CD4-positive, alpha-beta T cell treated with Interleukin-6 for 4 hours (primary cell): ENCODE data around the gene ZIC2.

Experiments used
- DNase-seq: peaks from one replicate; pipeline ENCODE4 v3.0.0-alpha.2; 2020; ENCODE audit warnings: mixed read lengths

The ZIC2 gene

DNA sequence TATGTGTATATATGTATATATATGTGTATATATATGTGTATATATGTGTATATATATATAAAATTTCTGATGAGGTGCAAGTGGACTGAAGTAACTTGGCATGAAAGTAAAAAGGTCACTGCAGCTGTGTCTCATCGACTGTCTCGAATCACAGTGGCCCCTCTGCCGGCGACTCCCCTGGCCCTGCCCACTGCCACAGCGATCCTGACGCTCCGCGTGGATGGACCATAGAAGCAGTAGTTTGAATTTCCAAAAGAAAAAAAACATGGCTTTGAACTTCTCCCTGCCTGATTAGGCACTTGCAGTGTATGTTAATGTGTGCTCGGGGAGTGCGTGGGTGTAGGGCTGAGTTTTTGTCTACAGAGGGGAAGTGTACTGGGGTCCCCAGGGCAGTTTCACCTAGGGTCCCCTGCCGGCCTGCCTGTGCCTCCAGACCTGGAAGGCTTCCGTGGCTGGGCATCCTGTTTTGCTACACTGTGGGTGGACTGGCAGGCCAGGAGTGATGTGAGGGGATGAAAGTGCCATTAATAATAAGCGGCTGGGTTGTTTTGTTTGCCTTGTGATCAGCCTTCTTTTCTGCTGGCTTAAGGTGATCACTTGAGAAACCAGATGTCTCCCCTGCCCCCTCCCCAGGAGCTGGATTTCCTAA, 20.8 kb upstream of the ZIC2 start:
- no peak for DNase-seq

DNA sequence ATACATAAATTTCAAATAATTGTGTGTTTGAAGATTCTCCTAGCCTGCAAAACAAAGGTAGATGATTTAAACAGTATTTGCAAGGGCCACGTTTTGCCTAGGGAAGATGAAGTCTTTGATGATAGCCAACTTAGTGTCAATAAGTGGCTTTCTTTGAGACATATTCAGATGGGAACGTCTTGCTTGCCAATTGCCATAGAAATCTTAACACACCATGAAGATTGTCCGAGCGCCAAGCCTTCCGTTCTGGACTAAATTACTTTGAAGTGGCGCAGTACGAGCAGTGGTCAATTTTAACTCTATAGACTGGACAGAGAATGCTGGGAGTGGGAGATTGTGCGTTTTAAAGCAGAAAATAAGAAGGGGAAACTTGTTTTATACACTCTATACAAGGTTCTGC, 19.9 kb upstream of the ZIC2 start:
- DNase-seq: no peak

DNA sequence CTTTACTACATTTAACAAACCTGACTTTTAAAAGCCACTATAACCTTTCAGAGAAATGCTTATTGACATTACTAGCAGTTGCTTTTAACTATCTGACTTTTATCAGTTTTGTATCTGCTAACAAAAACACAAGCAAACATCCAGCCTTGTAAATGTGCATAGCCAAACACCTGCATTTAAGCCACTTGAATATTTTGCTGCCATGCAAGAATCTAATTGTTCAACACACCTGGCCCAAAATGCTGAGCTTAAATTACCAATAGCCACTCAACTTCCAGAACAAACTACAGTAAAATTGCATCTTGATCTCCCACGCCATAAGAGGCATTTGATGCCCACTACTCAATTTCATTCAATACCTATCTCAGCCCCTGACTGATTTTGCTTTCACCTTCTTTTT, 19.3 kb upstream of the ZIC2 start:
- no peak for DNase-seq

DNA sequence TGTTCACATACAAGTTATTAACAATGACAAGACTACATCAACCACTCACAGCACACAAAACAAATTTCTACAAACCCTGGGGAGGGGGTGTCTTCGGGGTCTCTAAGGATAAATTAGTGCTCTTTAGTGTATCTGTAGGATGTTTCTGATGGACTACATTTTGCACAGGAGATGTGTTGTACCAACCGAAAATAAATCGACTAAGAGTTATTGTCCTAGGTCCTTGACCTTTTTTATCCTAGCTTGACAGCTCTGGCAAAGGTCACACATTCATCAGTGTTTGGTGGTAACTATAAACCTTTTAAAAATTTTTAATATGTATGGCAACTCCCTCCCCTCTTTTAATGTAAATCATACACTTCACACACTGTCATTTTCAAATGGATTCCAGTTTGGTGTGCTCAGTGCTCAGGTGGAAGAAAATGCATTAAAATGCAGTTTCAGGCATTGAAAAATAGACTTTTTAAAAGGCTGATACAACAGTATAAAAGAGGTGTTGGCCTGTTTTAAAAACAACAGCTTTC, 17.7 kb upstream of the ZIC2 start:
- DNase-seq: no peak

GRCh38 chr13:99965329-99966000, 16.1 kb upstream of the ZIC2 start:
- no peak for DNase-seq

DNA sequence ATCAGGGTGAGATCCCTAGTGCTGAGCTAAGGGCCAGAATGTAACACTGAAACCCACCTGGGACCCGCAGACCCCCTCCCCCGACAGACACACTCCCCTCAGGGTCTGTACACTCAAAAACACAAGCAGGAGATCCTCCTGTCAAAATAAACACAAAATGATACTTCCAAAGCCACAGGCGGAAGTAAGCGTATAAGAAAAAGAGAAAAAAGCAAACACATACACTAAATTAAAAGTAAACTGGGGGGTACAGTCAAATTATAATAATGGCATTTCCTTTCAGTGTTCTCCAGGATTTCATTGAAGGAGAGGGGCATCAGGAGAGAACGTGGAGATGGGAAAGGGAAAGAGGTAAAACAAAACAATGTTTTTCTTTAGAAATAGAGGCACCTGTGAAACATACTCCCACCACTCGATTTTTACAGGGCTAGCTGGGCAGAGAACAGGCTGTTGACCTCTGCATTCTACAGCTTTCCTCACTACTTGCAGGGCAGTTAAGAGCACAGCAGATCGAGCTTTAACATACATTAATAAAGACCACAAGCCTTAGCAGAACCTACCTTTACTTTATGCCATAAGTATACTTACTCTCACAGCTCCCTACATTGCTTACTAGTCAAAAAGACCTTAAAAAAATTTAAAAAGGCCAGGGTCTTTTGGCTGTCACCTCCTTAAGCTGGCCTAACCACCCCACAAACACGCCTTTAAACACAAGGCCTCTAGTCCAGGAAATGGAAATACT, 15.3 kb upstream of the ZIC2 start:
- no peak for DNase-seq

DNA sequence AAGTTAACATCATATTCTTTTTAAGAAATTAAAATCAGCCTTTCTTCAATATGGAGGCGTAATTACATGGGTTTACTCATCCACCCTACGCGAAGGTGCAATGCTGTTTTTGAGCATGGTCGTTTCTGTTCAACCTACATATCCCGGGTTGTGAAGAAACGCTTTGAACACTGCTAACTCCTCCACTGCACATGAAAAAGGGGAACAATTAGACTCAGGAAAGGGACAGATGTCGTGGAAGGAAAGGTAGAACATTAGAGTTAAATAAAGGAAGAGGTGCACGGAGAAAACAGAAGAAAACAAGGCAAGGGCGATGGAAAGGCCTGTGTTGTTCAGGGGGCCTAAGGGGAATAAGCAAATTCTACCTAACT, 14.1 kb upstream of the ZIC2 start:
- DNase-seq: no peak

- DNase-seq: no peak
These were observed 13.6 kb upstream of the ZIC2 start for GRCh38 chr13:99967869-99968520.

- DNase-seq: no peak
These were observed 12.8 kb upstream of the ZIC2 start for GRCh38 chr13:99968521-99969452.

DNA sequence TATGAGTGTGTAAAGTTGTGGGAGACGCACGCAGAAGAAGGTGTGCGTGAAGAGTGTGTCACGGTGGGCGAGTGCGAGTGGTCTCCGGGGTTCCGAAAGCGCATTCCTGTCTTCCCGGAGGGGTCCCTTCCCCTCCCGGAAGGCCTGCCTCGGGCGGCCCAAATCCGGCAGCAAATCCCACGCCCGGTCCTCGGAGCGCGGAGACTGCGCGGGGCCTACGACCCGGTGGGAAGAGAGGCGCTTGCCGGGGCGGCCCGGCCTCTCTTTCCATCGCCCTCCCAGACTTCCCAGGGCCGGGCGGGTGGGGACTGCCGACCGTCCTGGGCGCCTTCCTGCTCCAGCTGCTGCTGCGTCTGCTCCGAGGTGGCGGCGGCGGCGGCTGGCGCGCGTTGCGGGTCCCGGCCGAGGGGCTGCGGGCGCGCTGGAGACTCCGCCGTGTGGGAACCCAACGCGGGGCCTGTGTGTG, 12.1 kb upstream of the ZIC2 start:
- DNase-seq: no peak

DNA sequence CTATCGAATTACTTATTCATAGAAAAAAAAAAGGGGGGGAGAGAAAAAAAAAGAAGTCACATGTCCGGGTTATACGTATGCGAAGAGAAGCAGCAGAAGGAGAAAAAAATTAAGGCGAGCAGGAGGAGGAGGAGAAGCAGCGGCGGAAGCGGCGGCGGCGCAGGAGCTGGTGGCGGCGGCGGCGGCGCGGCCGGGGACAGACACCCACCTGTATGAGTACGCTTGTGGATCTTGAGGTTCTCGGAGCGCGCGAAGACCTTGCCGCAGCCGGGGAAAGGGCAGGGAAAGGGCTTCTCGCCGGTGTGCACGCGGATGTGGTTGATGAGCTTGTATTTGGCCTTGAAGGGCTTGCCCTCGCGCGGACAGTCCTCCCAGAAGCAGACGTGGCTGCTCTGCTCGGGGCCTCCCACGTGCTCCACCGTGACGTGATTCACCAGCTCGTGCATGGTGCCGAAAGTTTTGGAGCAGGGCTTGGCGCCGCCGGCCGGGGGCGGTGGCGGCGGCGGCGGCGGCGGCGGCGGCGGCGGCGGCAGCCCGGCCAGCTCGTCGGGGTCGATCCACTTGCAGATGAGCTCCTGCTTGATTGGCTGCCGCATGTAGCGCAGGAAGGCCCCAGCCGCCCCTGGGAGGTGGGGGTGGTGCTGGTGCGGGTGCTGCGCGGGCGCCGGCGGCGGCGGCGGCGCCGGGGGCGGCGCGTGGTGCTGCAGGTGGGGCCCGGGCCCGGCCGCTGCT, 11.5 kb upstream of the ZIC2 start:
- DNase-seq: peak; percentile 55

- no peak for DNase-seq
These were observed 10.7 kb upstream of the ZIC2 start for GRCh38 chr13:99970651-99971575.

DNA sequence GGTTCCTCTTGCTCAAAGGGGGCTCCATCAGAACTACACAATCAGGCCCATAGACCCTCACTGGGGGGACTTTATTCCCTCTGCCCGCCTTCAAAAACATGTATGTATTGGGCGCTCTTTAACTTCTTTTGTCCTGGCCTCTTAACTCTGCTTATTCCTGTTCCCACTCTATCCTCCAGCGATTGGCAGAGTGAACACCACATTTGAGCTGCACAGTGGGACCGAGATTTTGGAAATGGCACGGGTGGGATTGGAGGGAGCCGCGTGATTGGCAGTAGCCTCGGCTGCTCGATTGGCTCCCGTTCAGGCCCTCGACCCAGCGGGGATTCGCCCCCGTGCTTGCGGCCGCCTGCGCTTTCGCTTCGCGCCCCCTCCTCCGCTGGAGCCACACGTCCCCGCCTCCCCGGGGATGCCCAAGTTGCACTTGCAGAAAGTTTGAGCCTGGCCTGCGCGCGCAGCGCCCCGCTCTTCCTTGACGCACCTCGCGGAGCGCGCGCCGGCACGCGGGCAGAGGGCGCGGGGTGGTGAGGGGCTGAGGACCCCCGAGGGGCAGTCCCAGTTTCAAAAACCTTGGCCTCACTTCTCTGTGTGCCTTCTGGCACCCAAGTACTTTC, 9.9 kb upstream of the ZIC2 start, which contains the start of gene ZIC5:
ZIC5 (minus strand) TSS at position 192 of the 614 bp plus-strand sequence; CDS start at position 28, 164 bp downstream.
- DNase-seq: no peak

DNA sequence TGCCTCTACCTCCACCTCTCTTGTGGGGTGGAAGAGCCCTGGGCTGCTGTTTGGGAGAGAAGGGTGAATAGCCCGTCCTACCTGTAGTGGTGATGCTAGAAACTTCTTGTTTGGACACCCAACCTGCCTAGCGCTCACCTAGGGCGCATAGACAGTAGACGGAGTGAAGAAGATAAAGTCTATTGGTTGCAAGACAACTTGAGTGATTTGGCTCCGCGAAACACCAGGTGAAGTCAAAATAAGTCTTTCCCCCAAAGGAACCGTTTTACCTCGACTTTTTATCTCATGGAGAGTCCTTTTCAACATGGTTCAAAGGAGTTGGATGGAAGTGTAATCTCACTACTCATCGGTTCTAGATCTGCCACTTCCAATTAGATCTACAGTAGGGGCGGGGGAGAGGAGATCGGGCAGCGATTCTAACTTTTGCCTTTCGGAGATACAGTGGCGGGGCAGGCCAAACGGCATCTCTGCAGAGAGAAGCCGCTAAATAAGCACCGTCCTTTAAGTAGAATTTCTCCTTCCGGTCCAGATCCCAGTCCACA, 9.3 kb upstream of the ZIC2 start:
- no peak for DNase-seq

GRCh38 chr13:99973163-99973807, 8.3 kb upstream of the ZIC2 start:
- no peak for DNase-seq

- no peak for DNase-seq
These were observed 7.8 kb upstream of the ZIC2 start for GRCh38 chr13:99973808-99974185.

GRCh38 chr13:99974296-99974938, 7.2 kb upstream of the ZIC2 start:
- DNase-seq: no peak

GRCh38 chr13:99974939-99975561, 6.5 kb upstream of the ZIC2 start:
- no peak for DNase-seq
